GM19468 (cell line): ENCODE data around the gene ZNF358.

ENCODE experiments used
- ATAC-seq: cut with Tn5 transposase; IDR thresholded peaks from one replicate; pipeline ENCODE4 v1.9.1; 2021; ENCODE audit warnings: mild to moderate bottlenecking, moderate library complexity, moderate number of reproducible peaks; ENCODE audit not compliant: unreplicated experiment; ENCODE audit errors: extremely low read depth

ZNF358 gene

GRCh38 chr19:7488736-7489353, 27.1 kb upstream of the ZNF358 start, which contains the start of gene PEX11G:
Gene PEX11G (minus strand): TSS chr19:7489035. CDS start chr19:7489010, 25 bp downstream.
- peak; percentile 46 for ATAC-seq

- no peak for ATAC-seq
Observed at GRCh38 chr19:7489609-7490044, 26.3 kb upstream of the ZNF358 start.

GRCh38 chr19:7492142-7492541, 23.8 kb upstream of the ZNF358 start:
- ATAC-seq: no peak

GRCh38 chr19:7492558-7492957, 23.3 kb upstream of the ZNF358 start:
- ATAC-seq: no peak

- ATAC-seq: no peak
Observed at GRCh38 chr19:7494416-7495098, 21.3 kb upstream of the ZNF358 start.

GRCh38 chr19:7497292-7497691, 18.6 kb upstream of the ZNF358 start:
- ATAC-seq: no peak

- ATAC-seq: no peak
Observed at GRCh38 chr19:7500811-7501450, 15.0 kb upstream of the ZNF358 start.

- ATAC-seq: no peak
Observed at GRCh38 chr19:7502552-7502951, 13.4 kb upstream of the ZNF358 start.

GRCh38 chr19:7504684-7505083, 11.2 kb upstream of the ZNF358 start:
- ATAC-seq: no peak

- ATAC-seq: no peak
Observed at GRCh38 chr19:7505288-7505681, 10.6 kb upstream of the ZNF358 start.

GRCh38 chr19:7505682-7506384, 10.1 kb upstream of the ZNF358 start:
- ATAC-seq: no peak

- no peak for ATAC-seq
Observed at GRCh38 chr19:7506385-7507328, 9.2 kb upstream of the ZNF358 start.

- ATAC-seq: no peak
Observed at GRCh38 chr19:7507884-7508283, 8.0 kb upstream of the ZNF358 start.

- ATAC-seq: no peak
Observed at GRCh38 chr19:7509625-7510024, 6.3 kb upstream of the ZNF358 start.

GRCh38 chr19:7512400-7512851, 3.5 kb upstream of the ZNF358 start:
- no peak for ATAC-seq

- no peak for ATAC-seq
Observed at GRCh38 chr19:7513809-7514642, 1.9 kb upstream of the ZNF358 start.

GRCh38 chr19:7515110-7515644, 726 bp upstream of the ZNF358 start:
- no peak for ATAC-seq

- ATAC-seq: no peak
Observed at GRCh38 chr19:7516333-7516732, 430 bp downstream of the ZNF358 start.

GRCh38 chr19:7516878-7517277, 975 bp downstream of the ZNF358 start:
- ATAC-seq: no peak
